GM12872 (cell line): ENCODE results near the gene VGLL3.

Source experiments
- CTCF ChIP-seq: IDR thresholded peaks from 3 replicates; pipeline ENCODE4 v1.5.1; 2011; ENCODE audit warnings: low read depth, mild to moderate bottlenecking, low read length, moderate library complexity; ENCODE audit not compliant: insufficient read depth

VGLL3 gene

GRCh38 chr3:86990734-86991481 lies at the start of gene VGLL3:
Gene VGLL3 (minus strand): TSS chr3:86991149. CDS start chr3:86990743, 406 bp downstream.
- TF ChIP-seq CTCF, result no peak

- TF ChIP-seq CTCF, result no peak
Measured at GRCh38 chr3:87037652-87038051, 46.7 kb upstream of the VGLL3 start.

- no peak for TF ChIP-seq CTCF
Measured at GRCh38 chr3:87036671-87037070, 45.7 kb upstream of the VGLL3 start.

- TF ChIP-seq CTCF, result no peak
Measured at GRCh38 chr3:87035339-87035738, 44.4 kb upstream of the VGLL3 start.

- no peak for TF ChIP-seq CTCF
Measured at GRCh38 chr3:87033205-87033604, 42.3 kb upstream of the VGLL3 start.

- TF ChIP-seq CTCF, result no peak
Measured at GRCh38 chr3:87025661-87026645, 35.0 kb upstream of the VGLL3 start.

- TF ChIP-seq CTCF, result no peak
Measured at GRCh38 chr3:87009271-87009670, 18.3 kb upstream of the VGLL3 start.
